A673 (cell line): ENCODE measurements around the gene B3GALNT1. TPM values are rescaled to one million over a fixed set of nuclear protein-coding genes. Genes with fewer than 3 reads are reported as not detected.

Source experiments
- BruUV-seq: library from RNA; stranded (reverse); fragments of 400-500 nt; replicated peaks from 2 replicates; lab custom pipeline; 2021; lab: Mats Ljungman, UMichigan
- CTCF ChIA-PET: fragments of 300-600 bp; sonication (Branson Sonifier 250); formaldehyde crosslinking; loops from one replicate; lab custom pipeline; 2022; ENCODE audit warnings: antibody characterized with exemption; lab: Charles Lee
- POLR2A ChIA-PET: fragments of 300-600 bp; sonication (Branson Sonifier 250); formaldehyde crosslinking; loops from one replicate; lab custom pipeline; 2022; ENCODE audit warnings: antibody characterized with exemption; ENCODE audit not compliant: low non-redundant PET; lab: Charles Lee
- DNase-seq: peaks from one replicate; pipeline ENCODE4 v3.0.0-alpha.2; 2015; ENCODE audit warnings: low spot score
- H3K27ac ChIP-seq: fragments of 200-600 bp; sonication (generic); 2 replicates; pipeline ENCODE4 v1.5.1; 2016; ENCODE audit warnings: mixed run types, low read depth, mild to moderate bottlenecking, mixed read lengths, antibody characterized with exemption, low read length; ENCODE audit not compliant: poor library complexity, severe bottlenecking
- H3K27me3 ChIP-seq: fragments of 200-600 bp; sonication (generic); replicated peaks from 2 replicates; pipeline ENCODE4 v1.6.1; 2017; ENCODE audit warnings: mixed run types, low read depth, mild to moderate bottlenecking, mixed read lengths, antibody characterized with exemption, low read length; ENCODE audit not compliant: insufficient read depth, poor library complexity
- H3K36me3 ChIP-seq: fragments of 200-600 bp; sonication (generic); 2 replicates; pipeline ENCODE4 v1.6.1; 2016; ENCODE audit warnings: mixed run types, mild to moderate bottlenecking, mixed read lengths, antibody characterized with exemption, low read length; ENCODE audit not compliant: insufficient read depth, poor library complexity, severe bottlenecking
- H3K4me1 ChIP-seq: fragments of 200-600 bp; sonication (generic); 2 replicates; pipeline ENCODE4 v1.6.1; 2017; ENCODE audit warnings: mixed run types, mild to moderate bottlenecking, mixed read lengths, antibody characterized with exemption, low read length; ENCODE audit not compliant: insufficient read depth, poor library complexity, severe bottlenecking
- H3K4me3 ChIP-seq: fragments of 200-600 bp; sonication (generic); 2 replicates; pipeline ENCODE4 v1.5.1; 2016; ENCODE audit warnings: low read depth, mixed run types, mild to moderate bottlenecking, mixed read lengths, low read length; ENCODE audit not compliant: poor library complexity, severe bottlenecking
- H3K9me3 ChIP-seq: fragments of 200-600 bp; sonication (generic); 2 replicates; pipeline ENCODE4 v1.6.1; 2016; ENCODE audit warnings: mixed run types, low read depth, mild to moderate bottlenecking, mixed read lengths, antibody characterized with exemption, low read length; ENCODE audit not compliant: poor library complexity, severe bottlenecking
- CTCF ChIP-seq: fragments of 300-800, 200-600 bp; sonication (generic); conservative IDR thresholded peaks from 2 replicates; pipeline ENCODE4 v1.5.1; 2017; ENCODE audit warnings: low read depth, mild to moderate bottlenecking, antibody characterized with exemption, low read length, moderate library complexity, mixed read lengths
- EZH2 ChIP-seq: fragments of 200-600 bp; sonication (generic); IDR thresholded peaks from 2 replicates; pipeline ENCODE4 v1.6.1; 2017; ENCODE audit warnings: borderline replicate concordance, low read depth, mild to moderate bottlenecking, mixed read lengths, antibody characterized with exemption, low read length; ENCODE audit not compliant: poor library complexity, severe bottlenecking
- intact Hi-C: fragments of 100-400 bp; cut with micrococcal nuclease; formaldehyde crosslinking; loops from one replicate; pipeline ENCODE4 v1.10.0; 2022; ENCODE audit not compliant: unreplicated experiment
- total RNA-seq: library from RNA; stranded (reverse); gene quantifications from 2 replicates; pipeline ENCODE4 v1.2.3, GENCODE V29; 2021

The B3GALNT1 gene
- total RNA-seq, 1 experiment from 2014 or later: 3.0 TPM

- no peak for TF ChIP-seq CTCF
- TF ChIP-seq EZH2: no peak
Observed at GRCh38 chr3:161072211-161072621, 32.9 kb downstream of the B3GALNT1 start.

GRCh38 chr3:161070980-161071663, 34.0 kb downstream of the B3GALNT1 start:
- DNase-seq: no peak
- H3K9me3 ChIP-seq: no peaks in the 10 kb centered on the region
- no peaks in the 10 kb centered on the region for H3K36me3 ChIP-seq
- ChIA-PET POLR2A (no interaction called here), CTCF (no interaction called here)
- H3K4me3 ChIP-seq: no peak overlapping the region
- H3K27ac ChIP-seq: no peak overlapping the region
- intact Hi-C loops: no loop called here
- TF ChIP-seq EZH2 (no peak), CTCF (no peak)
- H3K4me1 ChIP-seq: no peaks in the 10 kb centered on the region
- no TSS peak for BruUV-seq
- no peaks in the 10 kb centered on the region for H3K27me3 ChIP-seq

More at GRCh38 chr3:161072211-161072621, 32.9 kb downstream of the B3GALNT1 start:
- POLR2A ChIA-PET: no interaction called here
- no TSS peak for BruUV-seq
- H3K4me3 ChIP-seq: no peak overlapping the region
- H3K9me3 ChIP-seq: no peaks in the 10 kb centered on the region
- intact Hi-C loops: no loop called here
- H3K36me3 ChIP-seq: no peaks in the 10 kb centered on the region
- DNase-seq: no peak
- CTCF ChIA-PET: no interaction called here
- no peak overlapping the region for H3K27ac ChIP-seq
- no peaks in the 10 kb centered on the region for H3K27me3 ChIP-seq
- no peaks in the 10 kb centered on the region for H3K4me1 ChIP-seq

- Histone ChIP-seq H3K27me3 (no peaks in the 10 kb centered on the region), H3K4me1 (no peaks in the 10 kb centered on the region), H3K4me3 (no peak overlapping the region), H3K27ac (no peak overlapping the region), H3K9me3 (no peaks in the 10 kb centered on the region), H3K36me3 (no peaks in the 10 kb centered on the region)
- no TSS peak for BruUV-seq
- ChIA-PET POLR2A (no interaction called here), CTCF (no interaction called here)
- DNase-seq: no peak
- TF ChIP-seq EZH2 (no peak), CTCF (no peak)
- intact Hi-C loops: no loop called here
Observed at GRCh38 chr3:161070252-161070930, 34.8 kb downstream of the B3GALNT1 start.
